GM19239 (cell line): ENCODE data around the gene STK10.
"Not testable (repeated sequence)": the region's sequence is repeated elsewhere in the genome, so short reads cannot be mapped to it uniquely, and the experiment has no call there.

Source experiments
- DNase-seq: peaks from one replicate; pipeline ENCODE4 v3.0.0; 2011; ENCODE audit warnings: low spot score; ENCODE audit not compliant: insufficient read length
- FAIRE-seq: peaks from 2 replicates; lab custom pipeline; 2011; peaks lifted over from hg19 to GRCh38; lab: Jason Lieb, UNC

The STK10 gene

DNA sequence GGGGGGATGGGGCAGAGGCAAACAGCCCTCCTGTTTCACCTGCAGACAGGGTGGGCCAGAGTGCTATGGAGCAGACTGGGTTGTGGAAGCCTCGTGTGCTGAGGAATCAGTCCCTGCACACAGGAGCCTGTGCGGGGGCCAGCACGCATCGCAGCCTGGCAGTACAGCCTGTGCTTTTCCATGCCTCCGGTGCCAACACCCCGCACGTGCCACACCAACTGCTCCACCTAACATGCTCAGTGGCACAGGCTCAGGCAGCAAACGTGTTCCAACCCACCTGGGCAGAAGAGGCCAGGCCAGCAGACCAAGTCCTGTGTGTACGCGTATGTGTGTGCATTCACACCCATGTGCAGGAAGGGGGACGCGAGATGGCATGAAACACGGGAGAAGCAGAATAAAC is 144.2 kb downstream of the STK10 start:
- no peak for DNase-seq
- no peak for FAIRE-seq

DNA sequence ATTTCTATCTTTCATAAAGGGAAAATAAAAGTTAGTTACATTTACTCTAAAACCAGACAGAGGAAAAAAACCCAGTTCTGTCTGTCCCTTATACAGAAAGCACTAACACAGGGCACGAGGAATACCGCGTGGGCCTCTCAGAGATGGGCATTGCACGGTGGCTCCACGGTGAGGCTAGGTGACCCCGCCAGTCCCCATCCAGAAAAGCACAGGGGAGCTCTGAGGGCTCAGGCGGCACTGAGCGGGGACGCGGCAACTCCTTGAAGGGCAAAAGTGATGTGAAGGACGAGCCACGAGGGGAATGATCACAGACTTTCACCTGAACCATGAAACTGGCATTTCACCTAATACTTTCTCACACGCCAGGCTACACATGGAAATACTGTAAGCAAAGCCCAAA is 145.8 kb downstream of the STK10 start:
- DNase-seq = no peak
- FAIRE-seq = no peak

DNA sequence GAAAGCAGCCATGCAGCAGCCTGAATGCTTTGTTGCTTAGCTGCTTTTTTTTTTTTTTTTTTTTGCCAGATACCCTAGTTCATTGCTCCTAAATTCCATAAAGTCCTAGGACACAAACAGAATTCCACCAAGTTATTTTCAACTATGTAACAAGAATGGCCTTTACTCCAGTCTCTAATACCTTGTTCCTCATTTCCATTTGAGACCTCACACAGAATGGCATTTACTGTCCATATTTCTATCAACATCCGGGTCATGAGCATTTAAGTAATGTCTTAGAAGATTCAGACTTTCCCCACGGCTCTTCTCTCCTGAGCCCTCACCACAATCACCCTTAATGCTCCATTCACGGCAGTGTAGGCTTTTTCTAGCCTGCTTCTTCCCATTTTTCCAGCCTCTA is 149.9 kb downstream of the STK10 start:
- FAIRE-seq (no peak), DNase-seq (no peak)

DNA sequence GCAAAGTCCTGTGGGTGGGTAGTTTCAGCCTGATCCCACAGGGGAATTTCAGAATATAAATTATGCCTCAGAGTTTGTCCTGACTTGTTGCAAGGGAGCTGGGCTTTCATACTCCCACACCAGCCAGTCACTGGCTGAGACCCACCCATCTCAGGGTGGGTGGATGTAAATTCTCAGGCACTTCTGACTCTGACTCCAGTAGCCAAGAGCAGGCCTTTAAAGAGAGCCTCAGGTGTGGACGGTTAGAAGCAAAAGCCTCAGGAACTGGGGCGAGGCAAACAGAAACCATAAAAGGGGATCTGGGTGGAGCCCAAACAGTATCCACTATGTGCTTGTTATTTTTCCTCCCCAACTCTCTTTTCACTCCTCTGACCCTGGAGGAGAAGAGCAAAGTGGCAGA is 153.0 kb downstream of the STK10 start:
- DNase-seq (peak; percentile 26), FAIRE-seq (peak; percentile 65)

DNA sequence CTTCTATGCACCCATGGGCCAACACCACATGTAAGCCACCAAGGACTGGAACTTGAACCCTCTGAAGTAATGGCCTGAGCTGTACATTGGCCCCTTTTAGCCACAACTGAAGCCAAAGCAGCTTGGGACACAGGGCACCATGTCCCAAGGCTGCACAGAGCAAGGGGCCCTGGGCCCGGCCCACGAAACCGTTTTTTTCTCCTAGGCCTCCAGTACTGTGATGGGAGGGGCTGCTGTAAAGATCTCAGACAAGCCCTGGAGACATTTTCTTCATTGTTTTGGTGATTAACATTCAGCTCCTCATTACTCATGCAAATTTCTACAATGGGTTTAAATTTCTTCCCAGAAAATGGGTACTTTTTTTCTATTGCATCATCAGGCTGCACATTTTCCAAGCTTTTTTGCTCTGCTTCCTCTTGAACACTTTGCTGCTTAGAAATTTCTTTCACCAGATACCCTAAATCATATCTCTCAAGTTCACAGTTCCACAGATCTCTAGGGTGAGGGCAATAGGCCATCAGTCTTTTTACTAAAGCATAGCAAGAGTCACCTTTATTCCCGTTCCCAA is 156.0 kb downstream of the STK10 start:
- FAIRE-seq = no peak
- no peak for DNase-seq

DNA sequence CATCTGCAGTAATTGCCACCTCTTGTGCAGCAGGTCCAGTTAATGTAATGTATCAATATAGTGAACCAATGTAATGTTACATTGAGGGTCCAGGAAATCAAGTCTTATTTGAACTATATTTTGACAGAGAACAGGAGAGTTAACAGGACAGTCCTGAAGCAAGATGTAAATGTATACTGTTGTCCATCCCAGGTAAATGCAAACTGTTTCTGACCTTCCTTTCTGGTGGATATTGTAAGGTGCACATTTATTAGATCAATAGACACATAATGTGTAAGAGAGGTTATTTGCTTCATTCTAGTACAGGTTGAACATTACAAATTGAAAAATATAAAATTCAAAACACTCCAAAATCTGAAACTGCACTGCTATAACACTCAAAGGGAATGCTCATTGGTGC is 158.1 kb downstream of the STK10 start:
- FAIRE-seq (no peak), DNase-seq (no peak)

DNA sequence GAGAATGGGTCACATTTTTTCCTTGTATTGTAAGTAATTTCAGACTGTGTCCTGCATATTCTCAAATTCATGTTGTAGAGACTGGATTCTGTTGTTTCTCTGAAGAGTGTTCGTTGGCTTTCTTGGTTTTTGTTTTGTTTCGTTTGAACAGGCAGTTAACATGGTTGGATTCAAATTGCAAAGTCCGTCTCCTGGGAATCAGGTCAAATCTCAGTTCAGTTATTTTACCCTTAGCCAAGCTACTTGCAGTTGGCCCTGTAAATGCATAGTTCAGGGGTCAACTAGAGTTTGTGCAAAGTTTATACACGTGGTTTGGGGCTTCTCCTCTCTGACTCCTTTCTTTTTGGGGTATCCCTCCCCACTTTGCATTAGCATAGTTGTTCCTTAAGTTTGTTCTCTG is 159.9 kb downstream of the STK10 start:
- no peak for FAIRE-seq
- no peak for DNase-seq

DNA sequence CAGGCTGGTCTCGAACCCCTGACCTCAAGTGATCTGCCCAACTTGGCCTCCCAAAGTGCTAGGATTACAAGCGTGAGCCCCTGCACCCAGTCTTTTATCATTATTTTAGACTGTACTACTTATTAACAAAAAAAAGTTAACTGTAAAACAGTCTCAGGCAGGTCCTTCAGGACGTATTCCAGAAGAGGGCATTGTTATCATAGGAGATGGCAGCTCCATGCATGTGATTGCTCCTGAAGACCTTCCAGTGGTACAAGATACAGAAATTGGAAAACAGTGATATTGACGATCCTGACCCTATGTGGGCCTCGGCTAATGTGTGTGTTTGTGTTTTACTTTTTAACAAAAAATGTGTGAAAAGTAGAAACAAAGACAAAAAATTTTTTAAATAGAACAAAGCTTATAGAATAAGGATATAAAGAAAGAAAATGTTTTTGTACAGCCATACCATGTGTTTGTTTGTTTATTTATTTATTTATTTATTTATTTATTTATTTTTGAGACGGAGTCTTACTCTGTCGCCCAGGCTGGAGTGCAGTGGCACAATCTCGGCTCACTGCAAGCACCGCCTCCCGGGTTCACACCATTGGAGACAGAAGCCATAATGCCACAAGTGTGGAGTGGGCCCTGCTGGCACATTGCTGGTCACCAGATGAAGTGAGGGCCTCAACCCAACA is 167.8 kb downstream of the STK10 start:
- DNase-seq, FAIRE-seq: not testable (repeated sequence)

DNA sequence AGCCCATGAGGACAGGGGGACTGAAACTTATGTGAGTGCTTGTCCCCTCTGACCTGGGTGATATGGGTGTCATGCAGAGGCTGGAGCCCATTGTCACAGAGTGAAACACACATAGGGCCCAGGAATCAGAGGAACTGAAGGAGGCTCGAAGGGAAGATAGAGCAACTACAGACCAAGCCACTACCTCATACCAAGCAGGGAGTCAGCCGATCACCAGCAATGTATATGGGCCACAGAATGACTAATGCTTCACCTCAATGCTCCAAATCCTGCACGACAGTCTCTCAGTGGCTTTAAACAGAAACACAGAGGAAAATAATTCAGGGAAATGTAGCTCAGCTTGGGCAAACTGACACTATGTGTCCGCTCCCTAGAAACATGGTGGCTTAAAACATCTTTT is 172.7 kb downstream of the STK10 start:
- DNase-seq = no peak
- no peak for FAIRE-seq

DNA sequence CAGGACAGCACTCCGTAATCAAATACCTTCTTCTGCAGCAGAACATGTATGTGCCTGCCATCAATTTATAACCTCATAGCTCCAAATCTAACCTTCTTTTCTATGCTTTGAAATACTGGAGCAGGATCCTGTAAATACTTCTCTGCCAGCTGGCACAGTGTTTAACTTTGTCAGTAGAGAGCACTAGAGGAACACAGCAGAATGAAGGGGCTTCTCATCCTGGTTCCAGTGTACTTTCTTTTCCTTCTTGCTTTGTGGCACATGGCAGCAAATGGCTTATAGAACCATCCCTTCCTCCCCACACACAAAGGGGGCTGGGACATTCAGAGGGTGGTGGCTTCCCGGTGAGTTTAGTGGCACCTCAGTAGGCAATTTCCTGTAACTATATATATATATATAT is 177.7 kb downstream of the STK10 start:
- DNase-seq (no peak), FAIRE-seq (no peak)

DNA sequence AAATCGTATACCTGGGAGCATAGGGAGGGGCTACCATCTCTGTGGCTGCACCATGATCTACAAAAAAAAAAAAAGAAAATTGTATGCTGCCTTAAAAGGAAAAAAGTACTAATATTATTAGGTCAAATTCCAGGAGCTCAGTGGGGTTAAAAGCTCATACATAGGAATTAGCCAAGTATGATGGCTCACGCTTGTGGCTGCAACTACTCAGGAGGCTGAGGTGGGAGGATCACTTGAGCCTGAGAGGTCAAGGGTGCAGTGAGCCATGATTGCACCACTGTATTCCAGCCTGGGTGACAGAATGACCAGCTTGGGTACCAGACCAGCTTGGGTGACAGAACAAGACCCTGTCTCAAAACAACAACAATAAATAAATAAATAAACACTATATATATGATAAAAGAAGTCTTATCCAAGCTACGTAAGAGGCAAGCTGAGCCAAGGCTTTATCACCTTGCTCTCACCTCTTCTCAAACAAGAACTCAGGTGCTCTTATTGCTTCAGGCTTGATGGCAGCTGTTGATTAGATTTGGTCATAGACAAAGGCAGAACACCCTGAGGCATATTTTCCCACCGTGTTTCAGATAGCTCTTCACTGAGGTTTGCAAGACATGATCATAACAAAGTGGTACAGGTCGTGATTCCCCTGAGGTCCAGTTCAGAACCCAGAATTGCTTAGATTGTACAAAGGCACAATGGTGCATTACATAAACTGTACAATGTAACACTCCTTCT is 178.3 kb downstream of the STK10 start:
- FAIRE-seq (no peak), DNase-seq (no peak)

DNA sequence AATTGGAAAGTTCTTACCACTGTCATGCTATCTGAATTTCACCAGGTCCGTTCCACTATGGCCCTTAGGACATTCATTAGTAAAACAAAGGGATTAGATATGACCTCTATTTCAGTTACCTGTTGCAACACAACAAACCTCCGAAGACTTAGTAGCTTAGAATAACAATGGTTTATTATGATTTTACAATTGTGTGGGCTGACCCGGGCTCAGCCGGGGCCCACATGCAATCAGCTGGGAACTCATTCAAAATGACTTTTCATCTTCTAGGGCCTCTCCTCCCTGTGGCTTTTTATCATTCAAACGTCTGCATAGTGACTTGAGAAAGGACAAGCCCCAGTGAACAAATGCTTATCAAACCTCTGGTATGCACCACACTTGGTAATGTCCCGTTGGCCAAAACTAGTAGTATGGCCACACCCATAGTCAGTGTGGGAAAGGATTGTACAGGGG is 179.3 kb downstream of the STK10 start:
- FAIRE-seq (no peak), DNase-seq (no peak)

DNA sequence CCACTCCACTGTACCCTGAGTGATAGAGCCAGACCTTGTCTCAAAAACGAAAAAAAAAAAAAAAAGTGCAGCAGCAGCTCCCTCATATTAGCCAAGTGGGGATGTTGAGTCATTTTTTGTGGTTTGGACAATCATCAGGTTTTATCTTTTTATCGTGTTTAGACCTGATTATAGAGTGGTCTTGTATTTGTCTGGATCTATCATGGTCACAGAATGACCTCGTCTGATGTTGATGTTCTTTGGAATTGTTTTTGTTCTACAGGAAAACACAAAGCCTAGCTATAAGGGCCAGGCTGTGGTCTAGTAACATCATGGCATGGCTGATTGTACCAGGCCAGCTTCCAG is 179.9 kb downstream of the STK10 start:
- FAIRE-seq (no peak), DNase-seq (no peak)

DNA sequence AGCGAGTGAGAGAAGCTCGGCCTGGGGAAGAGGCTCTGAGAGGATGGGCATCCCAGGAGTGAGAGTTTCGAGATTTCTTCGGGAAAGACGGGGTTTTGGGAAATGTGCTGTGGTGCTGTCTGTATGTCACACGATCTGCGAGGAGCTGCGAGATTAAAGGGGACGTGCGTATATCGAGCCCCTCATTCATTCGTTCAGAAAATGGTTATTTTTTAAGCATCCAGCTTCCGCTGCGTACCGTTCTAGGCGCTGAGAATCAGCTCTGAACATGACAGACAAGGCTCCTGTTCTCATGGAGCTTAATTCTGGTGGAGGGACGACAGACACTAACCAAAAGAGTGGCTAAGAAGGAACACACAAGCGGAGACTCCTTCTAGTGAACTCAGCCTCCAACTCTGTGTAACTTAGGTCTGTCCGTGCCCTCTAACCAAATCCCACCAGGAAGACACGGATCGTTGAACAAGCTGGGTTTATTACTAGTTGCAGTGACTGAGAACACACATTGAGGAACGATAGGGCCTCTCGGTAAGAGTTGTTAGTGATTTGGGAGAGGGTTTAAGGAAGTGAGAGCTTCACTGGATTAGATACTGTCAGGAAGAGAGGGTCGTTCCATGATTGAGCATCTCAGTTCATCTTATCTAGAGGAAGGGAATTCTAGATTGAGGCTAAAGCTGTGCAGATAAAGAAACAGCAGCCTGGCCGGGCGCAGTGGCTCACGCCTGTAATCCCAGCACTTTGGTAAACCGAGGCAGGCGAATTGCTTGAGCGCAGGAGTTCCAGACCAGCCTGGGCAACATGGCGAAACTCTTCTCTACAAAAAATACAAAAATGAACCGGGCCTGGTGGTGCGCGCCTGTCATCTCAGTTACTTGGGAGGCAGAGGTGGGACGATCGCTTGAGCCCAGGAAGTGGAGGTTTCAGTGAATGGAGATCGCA is 180.6 kb downstream of the STK10 start:
- DNase-seq = no peak
- peak; percentile 39 for FAIRE-seq

DNA sequence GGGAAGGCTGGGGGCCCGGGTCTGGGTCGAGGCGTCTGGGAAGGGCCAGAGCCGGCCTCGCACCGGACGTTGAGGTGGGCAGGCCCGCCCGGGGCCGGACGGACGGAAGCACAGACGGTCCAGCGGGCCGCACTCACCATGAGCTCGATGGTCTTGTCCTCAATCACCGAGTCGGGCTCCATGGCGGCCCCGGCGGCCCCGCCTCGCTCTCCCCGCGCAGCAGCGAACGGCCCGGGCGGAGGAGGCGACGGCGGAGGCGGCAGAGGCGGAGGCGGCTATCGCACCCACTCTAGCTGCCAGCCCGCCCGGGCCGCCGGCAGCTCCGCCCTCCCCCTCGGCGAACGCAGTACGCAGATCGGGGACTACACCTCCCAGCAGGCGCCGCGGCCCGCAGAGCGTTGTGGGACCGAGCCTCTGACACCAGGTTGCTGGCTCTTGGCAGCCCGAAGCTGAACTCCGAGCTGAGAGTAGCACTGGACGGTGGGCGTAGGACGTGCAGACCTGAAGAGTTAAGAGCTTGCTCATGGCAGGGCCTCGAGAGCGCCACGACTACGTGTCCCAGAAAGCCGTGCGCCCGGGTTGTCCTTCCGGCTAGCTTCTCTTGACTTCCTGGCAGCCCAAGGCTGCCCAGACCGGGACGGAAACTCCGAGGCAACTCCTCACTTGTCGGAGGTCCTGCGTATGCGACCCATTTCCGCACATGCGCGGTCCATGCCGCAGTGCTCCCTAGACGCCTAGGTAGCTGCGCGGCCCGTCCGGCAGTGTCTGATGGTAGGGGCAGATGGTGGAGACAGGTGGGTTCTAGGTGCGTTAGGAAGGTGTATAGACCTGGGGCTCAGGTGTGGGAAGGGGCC is 181.5 kb downstream of the STK10 start, which contains the start of gene FBXW11:
TSS of gene FBXW11 (minus strand) at position 318 of the 854 bp plus-strand sequence. CDS start at position 182, 136 bp downstream.
- FAIRE-seq = peak; percentile 97
- peak; percentile 89 for DNase-seq

DNA sequence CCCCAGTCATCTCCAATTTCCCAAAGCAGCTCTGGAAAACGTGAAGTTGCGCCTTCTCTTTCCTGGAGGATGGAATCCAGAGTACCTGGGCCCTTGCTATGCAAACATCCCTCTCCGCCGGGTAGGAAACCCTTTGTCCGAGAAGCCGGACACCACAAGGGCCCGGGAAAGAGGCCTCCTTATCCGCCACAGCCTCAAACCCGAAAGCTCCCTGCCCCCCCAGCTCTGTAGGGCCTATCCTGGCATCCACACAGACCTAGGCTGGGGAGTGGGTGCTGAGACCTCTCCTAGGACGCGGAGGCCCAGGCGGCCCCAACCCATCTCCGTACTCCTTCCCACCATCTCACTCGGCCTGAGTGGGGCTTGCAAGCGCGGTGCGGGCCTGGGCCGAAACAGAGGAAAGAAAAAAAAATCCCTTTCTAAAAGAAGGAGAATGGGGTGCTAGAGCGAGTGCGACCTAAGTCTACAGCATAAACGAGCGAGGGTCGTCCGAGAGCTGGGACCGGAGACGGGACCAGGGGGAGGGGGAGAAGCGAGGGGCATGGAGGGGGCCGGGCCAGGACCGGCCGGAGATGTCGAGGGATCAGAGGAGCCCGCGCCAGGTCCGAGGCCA is 182.2 kb downstream of the STK10 start:
- DNase-seq = no peak
- FAIRE-seq = no peak

DNA sequence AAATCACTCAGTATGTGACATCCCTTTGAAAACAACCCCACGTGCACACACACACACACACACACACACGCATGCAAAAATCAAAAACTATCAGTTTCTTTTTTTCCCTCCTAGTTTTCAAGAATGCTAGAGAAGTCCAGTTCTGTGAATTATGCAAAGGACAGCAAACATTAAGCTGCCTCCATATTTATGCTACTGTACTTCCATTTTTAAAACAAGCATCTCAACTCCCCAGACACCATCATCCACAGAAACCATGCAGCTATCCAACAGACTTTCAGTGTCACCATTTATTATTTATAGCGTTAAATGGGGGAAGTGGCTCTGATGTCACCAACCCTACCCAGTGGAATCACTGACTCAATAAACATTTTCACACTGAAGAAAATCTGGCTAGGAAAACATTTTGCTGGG is 183.2 kb downstream of the STK10 start:
- DNase-seq (no peak), FAIRE-seq (peak; percentile 79)

DNA sequence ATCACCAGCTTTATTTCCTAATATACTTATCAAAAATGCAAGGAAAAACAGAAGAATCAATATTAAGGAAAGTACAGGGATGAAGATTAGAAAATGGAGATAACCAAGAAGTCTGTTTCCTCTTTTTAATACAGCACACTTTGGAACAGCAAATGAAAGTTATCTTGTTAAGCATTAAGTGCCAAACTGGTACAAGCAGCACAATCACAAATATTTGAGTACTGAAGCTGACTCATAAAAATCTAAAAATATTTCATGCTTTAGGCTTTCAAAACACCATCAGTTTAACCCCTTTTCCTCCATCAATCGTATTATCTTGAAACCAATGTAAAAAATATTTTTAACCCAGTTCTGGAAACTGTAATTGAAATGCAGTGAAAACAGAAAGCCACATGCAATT is 184.3 kb downstream of the STK10 start:
- FAIRE-seq = peak; percentile 21
- DNase-seq = no peak

DNA sequence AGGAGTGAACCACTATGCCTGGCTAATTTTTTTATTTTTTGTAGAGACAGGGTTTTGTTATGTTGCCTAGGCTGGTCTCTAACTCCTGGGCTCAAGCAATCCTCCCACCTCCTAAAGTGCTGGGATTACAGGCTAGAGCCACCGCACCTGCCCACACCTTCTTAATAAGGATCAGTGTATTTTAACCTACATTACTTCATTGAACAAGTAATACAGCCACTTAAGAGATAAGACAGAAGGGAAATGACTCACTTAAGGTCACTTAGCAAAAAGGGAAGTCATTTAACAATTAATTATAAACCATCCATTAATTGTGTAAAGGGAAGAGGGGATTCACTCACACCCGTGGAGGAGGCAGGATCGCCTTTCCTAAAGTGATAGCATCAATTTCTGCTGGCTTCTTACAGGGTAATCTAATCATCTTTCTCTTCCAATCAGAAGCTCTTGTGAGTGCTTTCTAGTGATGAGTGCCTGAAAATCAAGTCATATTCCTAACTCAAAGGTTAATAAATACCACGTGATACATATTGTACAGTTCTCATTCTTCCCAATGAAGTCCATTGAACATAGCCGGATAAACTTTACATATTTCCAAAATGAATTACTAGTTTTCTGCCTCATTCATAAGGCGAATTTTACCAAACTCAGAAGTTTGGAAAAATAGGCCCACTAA is 185.0 kb downstream of the STK10 start:
- no peak for FAIRE-seq
- no peak for DNase-seq
